Suppressor macrophage treated with lipopolysaccharide for 4 hours (primary cell): ENCODE measurements around the gene MAGEL2.

Source experiments
- DNase-seq: peaks from one replicate; pipeline ENCODE4 v3.0.0-alpha.2; 2020

MAGEL2 gene

DNA sequence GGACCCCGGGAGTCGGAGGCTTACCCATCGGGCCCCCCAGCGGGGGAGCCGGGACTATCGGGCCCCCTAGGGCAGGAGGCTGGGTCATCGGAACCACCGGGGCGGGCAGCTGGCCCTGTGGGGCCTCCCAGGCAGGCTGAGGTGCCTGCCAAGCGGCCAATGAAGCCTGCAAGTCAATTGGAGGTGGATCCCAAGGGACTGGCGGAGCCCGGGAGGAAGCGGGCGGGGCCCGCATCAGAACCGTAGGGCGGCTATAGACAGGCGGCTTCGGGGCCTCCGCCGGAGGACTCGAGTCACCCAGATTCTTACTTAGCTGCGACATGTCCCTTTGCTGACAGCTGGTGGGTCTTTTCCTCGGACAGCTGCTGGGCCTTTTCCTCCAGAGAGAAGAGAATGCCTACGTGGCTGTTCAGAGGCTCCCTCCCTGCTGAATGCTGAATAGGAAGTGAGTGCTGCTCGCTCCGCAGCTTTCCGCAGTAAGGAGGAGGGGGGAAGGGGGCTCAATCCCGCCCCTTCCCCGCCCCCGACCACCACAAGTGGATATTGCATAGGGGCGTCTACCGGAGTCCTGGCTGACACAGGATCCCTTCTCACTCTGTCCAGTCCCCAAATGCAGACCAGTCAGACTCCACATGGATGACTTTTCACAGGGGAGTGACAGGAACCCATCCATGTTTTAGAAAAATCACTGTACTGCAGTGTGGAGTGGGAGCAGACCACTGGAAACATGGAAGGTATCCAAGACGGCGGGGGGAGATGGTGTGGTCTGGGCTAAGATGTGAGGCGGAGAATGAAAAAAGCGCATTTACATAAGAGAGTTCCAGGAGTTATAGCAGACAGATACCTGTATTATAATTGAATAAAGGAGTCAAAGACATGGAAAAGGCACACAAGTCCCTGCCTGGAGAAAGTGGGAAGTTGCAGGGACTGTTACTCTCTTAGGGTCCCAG is at the start of gene MAGEL2:
Gene MAGEL2, minus strand, starts transcription at position 447 of the 950 bp plus-strand sequence. Its CDS starts 125 bp downstream, at position 322.
- DNase-seq, result no peak

DNA sequence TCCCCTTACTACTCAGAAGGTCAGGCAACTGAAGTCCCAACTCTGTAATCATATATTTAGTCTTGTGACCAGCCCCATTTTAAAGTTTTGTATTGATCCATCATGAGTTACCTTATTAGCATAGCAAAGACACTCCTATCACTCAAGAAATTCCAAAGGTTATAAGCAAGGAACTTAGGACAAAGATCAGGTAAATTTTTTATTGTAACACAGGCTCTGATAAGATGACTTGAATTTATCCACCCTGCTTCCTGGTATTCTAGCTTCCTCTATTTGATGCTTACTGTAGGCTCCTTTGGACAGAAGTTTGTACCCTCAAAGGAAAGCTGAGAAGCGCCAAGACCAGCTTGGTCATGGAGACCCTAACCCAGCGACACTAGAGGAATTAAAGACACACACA is 47.6 kb upstream of the MAGEL2 start:
- no peak for DNase-seq

DNA sequence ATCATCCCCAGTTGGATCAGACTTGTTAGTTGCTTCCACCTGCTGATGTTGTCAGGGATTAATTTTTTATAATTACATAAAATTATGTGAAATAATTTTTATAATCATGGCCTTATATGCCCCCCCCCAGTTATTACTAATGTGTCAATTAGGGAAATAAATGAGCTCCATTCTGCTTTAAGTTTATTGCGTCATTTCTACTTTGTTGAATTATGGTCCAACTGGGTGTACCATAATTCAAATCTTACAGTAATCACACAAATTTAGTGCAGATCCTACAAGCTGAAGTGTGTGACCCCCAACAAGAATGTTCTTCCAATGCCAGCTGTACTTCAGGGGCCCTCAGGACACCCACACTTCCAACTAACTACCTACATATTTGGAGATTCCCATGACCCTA is 46.9 kb upstream of the MAGEL2 start:
- no peak for DNase-seq

DNA sequence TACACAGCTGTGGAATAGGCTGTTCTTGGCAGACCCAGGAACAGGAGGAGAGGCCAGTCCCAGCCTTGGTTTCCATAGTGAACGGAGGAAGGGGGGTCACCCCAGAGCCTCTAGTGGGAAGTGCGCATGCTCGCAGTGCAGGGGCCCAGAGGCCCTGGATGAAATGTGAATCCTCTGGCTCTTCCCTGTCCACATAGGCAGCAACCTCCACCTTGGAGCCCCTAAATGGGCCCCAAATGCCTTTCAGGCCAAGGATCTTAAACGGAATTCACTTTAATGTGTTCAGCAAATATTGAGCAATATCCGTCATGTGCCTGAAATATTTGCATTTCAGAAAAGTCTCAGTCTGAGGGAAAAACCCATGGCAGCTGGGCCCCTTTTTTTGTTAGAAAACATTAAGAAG is 42.8 kb upstream of the MAGEL2 start:
- DNase-seq, result peak; percentile 2

DNA sequence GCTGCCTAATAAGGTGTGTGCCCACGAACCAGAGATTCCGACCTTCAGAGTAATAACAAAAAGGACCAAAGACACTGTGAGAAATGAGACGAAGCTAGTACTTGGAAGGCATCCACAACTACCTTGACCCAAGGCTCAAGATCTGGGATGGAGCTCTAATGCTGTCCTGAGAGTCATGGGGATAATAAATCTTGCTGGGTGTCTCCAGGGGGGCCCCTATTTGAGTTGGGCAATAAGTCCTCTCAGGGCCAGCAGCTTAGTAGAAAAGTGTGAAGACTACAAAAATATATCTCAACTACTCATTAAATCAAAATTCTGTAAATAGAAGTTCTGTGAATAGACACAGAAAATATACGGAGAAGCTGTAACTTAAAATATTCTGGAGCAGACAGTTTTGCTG is 42.3 kb upstream of the MAGEL2 start:
- DNase-seq, result no peak

DNA sequence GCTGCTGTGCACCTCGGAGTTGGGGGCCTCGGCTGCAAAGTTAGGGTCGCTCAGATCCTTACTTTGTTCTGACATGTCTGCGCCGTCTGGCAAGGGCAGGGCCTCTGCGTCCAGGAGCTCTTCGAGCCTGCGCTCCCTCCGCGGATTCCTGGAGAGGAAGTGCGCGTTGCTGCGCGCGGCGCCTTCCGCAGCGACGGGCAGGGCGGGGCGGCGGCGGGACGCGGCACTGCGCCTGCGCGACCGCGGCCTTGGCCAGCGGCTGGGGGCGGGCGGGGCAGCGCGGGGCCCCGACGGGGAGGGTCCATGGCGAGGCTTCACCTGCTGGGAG is 39.4 kb upstream of the MAGEL2 start, which contains the start of gene NDN:
Gene NDN, minus strand, starts transcription at position 163 of the 328 bp plus-strand sequence. Its CDS starts 88 bp downstream, at position 75.
- DNase-seq, result peak; percentile 48

DNA sequence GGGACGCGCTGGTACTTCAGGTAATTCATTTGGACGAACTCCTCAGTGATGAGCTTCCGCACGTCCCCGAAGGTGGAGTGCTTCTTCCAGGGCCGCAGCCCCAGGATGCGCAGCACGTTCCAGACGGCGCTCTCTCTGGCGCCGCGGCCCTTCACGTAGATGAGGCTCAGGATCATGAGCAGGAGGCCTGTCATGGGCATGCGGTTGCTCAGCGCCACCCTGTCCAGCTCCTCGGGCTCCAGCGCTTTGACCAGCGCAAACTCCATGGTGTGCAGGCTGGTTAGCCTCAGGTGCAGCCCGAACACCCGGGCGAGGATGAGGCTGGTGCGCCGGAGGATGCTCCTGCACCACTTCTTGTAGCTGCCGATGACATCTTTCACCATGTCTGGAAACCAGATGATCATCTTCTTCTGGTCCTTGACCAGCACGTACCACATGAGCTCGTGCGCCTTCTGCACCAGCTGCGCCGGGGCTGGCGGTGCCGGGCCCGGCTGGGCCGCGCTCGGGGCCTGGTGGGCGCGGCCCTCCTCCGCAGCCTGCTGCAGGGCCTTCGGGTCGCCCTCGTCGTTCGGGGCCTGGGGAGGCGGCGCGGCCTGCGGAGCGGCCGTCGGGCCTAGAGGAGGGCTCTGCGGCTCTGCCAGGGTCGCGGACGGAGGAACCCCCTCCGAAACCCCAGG is 38.9 kb upstream of the MAGEL2 start:
- DNase-seq, result no peak

DNA sequence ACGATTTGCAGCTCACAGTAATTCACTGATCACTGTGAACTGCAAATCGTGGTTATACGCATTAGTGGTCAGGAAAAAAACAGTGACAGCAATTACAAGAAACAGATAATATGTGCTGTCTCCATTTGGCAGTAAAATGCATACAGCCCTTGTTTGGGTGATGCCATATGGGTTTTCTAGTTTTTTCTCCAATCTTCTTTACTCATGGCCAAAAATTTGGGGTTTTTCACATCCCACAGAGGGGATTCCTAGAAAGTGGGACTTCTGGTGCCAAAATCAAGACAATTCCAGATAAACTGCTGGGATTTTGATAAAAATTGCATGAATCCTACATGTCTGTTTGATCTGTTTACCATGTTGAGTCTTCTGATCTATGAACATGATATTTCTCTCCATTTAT is 23.8 kb upstream of the MAGEL2 start:
- DNase-seq, result no peak

DNA sequence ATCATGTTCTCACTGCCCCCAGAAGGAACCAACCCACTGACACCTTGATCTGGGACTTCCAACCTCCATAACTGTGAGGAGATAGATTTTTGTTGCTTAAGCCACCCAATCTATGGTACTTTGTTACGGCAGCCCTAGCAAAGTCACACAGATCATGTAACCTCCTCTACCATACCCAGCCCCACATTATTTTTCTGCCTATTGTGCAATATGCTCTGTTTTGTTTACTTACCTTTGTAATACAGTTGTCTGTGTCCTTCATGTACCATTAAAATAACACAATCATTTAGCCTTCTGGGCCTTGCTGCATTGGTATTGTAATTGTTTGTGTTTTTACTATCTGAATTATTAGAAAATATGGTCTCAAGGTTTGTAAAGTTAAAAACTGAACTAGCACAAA is 23.3 kb upstream of the MAGEL2 start:
- DNase-seq, result no peak

DNA sequence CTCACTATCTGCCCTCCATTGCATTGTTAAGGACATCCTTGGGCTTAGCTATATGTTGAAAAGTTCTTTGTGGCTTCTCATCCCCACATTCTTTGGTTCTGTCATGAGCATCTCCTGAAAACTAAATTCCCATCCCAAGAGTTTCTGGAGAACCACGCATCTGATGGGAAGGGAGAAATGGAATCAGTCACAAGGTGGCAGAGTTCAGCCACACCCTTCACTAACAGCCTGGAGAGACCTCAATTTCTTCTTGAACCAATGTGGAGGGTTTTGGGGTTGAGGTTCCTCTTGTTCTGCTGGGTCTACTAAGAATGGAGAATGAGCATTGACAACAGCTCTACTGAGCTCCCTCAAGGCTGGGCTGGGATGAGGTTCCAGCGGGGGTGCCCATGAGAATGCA is 15.6 kb upstream of the MAGEL2 start:
- no peak for DNase-seq

DNA sequence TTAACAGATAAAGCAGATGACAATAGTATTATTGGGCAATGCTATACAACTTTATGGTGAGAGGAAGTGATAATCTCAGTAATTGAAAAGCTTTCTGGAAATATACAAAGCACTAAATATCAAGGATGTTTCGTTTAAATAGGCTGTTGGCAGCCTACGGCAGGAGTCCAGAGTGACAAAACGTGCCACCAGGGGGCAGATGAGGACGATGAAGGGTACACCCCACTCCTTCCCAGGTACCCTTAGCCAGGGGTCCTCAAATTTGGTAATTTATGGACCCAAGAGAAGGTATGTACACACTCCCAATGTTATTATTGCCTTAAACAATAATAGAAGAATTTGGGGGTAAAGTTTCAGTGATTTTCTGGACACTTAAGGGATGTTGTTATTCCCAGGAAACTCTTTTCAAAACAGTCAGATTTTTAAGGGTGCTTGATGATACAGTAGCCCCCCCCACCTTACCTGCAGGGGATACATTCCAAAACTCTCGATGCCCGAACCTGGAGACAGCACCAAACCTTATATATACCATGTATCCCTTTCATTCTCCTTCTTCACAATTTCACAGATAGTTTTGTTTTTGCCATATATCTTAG is 1.4 kb upstream of the MAGEL2 start:
- peak; percentile 8 for DNase-seq

DNA sequence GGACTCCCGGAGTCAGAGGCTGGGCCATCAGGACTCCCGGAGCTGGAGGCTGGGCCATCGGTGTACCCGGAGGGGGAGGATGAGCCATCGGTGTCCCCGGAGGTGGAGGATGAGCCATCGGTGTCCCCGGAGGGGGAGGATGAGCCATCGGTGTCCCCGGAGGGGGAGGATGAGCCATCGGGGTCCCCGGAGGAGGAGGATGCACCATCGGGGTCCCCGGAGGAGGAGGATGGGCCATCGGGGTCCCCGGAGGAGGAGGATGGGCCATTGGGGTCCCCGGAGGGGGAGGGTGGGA is 719 bp downstream of the MAGEL2 start:
- no peak for DNase-seq

DNA sequence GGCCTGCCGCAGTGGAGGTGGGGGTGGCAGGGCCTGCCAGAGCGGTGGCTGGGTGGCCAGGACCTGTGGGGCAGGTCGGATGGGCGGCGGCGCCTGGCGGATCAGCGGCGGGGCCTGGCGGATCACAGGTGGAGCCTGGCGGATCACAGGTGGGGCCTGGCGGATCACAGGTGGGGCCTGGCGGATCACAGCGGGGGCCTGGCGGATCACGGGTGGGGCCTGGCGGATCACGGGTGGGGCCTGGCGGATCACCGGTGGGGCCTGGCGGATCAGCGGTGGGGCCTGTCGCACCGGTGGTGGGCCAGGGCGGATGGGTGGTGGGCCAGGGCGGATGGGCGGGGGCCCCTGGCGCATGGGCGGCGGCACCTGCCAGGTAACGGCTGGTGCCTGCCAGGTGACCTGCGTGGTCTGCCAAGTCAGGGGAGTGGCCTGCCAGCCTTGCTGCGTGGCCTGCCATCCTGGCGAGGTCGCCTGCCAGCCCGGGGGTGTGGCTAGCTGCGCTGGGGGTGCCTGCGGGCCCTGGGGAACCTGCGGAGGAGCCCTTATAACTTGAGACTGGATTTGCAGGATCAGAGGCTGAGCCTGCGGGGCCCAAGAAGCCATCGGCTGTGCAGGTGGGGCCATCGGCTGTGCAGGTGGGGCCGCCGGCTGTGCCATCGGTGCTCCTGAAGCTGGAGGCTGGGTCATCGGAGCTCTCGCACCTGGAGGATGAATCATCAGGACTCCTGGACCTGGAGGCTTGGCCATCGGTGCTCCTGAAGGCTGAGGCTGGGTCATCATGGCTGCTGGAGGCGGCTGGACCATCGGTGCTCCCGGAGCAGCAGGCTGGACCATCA is 1.3 kb downstream of the MAGEL2 start:
- no peak for DNase-seq

DNA sequence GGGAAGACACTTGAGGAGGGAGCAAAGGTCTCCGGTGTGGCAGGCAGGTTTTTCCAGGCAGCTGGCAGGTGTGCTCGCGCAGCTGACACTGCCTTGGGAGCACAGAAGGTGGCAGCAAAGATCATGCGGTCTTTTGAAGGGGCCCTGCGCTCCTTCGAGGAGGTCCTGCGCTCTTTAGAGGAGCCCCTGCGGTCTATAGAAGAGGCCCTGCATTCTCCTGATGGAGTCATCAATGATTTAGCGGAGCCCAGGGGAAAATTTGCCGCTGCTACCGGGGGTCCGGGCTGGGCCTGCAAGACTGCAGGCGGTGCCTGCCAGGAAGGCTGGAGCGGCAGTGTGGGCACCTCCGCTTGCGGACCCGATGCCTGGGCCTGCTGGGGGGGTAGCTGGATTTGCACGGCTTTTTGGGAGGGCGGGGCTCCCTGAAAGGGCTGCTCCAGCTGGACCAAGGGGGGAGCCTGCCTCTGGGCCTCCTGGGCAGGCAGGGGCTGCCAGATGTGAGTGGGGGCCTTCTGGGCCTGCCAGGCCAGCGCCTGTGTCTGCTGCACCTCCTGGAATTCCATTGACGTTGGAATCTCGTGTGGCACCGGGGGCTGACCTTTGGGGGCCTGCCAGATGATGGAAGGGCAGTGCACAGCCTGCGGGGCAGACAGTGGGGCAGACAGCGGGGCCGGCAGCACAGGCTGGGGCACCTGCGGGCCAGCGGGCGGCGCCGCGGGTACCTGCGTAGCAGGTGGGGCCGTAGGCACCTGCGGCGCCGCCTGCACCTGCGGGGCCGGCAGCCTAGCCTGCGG is 2.1 kb downstream of the MAGEL2 start:
- DNase-seq, result no peak

DNA sequence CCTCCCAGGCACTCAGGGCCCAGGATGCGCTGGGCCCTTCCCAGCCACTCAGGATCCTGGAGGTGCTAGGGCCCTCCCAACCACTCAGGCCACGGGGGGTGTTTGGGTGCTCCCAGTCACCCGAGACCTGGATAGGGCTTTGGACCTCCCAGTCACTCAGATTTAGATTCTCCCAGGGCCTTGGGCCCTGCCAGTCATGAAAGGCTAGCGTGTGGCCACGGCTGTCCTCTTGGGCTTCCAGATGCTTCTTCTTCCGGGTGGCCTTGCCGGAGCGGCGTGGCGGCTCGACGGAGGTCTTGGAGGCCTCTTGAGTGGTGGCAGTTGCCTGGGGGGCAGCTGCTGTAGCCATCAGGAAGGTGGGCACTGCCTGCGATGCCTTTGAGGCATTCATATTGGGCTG is 2.8 kb downstream of the MAGEL2 start:
- no peak for DNase-seq

DNA sequence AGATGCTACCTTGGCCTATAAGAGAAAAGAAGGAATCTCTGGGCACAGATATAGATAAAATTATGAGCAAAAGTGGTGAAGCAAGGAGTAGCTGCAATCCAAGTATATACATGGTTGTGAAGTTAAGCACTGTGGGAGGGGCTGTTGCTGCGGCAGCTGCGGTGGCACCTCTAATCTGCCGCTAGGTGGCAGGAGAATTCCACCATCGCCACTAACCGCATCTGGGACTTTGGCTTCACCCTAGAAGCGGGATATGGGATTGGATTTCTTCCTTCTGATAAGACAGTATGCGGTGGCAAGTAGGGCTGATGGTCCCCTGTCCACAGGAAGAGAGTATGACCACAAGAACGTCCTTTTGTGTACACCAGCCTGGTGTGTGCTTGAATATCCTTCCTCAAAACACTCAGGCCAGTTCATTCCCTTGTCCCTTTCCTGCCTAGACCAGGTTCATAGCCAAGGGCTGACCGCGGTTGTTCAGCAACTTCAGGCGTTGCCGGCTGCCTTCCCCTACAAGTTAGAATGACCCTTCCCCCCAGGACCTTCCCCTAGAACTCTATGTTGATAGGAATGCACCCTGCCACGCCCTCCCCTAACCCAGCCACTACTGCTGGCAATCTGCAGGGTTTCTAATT is 5.1 kb downstream of the MAGEL2 start:
- peak; percentile 57 for DNase-seq

DNA sequence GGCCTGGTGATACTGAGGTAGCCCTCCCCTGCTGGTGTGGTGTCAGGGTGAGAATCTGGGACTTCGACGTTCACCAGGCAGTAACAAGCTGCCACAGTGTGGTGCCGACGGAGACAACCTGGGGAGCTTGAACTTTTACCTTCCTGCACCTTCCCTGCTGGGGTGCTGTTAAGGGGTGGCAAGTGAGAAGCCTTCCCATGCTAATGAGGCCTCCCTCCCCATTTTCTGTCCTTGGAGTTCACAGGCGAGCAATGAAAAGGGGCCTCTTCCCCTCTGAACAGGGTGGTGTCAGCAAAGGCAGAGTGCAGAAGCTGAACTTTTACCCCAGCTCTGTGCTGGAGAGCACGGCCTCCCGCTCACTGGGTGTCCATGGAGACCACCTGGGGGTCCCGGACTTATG is 13.5 kb downstream of the MAGEL2 start:
- DNase-seq, result no peak

DNA sequence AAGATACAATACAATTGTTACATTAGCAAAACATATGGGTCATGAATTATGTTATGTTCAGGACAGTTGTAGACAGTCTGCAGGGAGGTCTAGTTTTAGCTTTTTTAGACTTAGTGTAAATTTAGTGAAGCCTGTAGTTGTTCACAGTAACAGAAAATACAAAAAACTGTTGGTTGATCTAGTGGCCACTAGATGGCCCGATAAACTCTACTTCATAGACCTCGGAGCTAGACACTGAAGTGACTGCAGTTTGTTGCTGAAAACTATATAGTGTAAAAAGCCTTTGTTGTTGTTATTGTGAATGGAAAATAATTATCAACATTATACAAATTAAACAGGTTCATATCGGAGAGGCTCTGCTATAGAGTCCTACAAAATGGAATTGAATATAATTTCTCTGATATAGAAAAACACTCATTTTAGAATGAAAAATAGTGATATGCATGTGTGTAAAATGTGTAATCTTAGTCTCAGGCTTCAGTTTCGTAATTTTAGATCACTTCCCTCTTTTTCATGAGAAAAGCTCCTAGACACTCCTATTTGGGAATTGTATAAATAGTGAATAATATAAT is 18.3 kb downstream of the MAGEL2 start:
- peak; percentile 2 for DNase-seq

DNA sequence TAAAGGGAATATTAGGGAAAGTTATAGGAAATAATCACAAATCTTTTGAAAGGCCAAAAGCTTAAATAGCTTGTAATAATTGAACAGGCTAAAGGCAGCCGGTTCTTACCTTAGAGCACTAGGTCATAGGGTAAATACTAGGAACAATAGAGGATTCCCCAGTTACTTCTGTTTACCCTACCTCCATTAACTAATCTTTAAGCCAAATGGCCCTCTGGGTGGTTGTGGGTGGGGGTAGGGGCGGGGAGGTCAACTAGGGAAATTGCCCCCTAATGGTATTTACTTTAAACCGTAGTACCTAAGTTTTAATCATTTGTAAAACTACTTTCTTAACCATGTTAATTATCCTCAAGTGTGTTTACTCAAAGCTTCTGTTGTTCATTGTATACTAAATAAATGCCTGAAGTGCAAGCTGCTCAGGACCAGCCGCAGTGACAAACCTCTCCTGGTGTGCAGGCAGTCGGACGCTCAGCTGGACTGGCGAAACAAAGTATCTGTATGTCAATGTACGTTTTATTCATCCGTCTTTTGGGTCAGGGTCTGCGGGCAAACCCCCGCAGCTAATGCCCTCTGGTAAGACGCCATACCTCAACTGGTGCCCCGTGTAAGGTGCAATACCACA is 18.9 kb downstream of the MAGEL2 start:
- no peak for DNase-seq

DNA sequence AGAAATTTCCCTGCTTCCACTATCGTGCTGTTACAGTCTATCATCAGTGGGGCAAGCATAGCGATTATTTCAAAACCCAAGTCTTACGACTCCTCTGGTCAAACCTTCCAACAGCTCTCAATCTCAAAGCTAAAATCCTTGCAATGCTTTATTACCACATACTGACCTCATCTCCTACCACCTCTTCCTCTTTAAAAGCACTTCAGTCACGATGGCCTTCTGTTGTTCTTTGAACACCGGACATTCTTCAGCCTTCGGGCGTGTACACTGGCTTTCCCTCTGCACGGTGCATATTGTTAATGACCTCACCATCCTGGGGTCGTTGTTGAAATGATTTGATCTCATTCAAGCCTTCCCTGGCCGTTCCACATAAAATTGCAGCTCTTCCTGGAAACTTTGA is 31.1 kb downstream of the MAGEL2 start:
- no peak for DNase-seq

DNA sequence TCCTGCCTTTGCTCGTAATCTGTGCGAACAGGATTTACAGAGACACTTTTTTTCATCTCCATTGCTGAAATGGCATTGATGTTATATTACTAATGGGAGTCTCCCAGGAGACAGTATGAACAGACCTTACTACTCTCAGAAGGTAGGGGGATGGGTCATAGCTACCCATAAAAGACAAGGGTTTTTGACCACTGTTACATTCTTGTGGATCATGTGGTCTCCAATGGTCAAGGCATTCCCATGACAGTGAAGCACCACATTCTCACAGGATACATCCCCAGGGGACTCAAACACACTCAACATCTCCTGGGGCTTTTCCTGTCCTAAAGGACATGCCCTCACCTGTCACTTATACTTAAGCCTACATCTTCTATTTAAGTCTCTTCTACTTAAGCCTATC is 41.4 kb downstream of the MAGEL2 start:
- no peak for DNase-seq
